Mesenchymal stem cell (in vitro differentiated cells and primary cell): ENCODE measurements around the gene TMEM45A.
"Not testable (repeated sequence)": the region's sequence is repeated elsewhere in the genome, so short reads cannot be mapped to it uniquely, and the experiment has no call there.

ENCODE experiments used
- DNase-seq: peaks from one replicate; pipeline ENCODE4 v3.0.0-alpha.2; 2013
- H2AFZ ChIP-seq: one replicate; pipeline ENCODE4 v1.6.1; 2013; ENCODE audit warnings: low read depth, mild to moderate bottlenecking, control low read depth, inconsistent platforms, low read length, moderate library complexity
- H2AK5ac ChIP-seq: 2 replicates; pipeline ENCODE4 v1.6.1; 2013; ENCODE audit warnings: low read length, moderate library complexity, mild to moderate bottlenecking, inconsistent platforms; ENCODE audit not compliant: severe bottlenecking
- H2BK120ac ChIP-seq: one replicate; pipeline ENCODE4 v1.6.1; 2013; ENCODE audit warnings: low read depth, mild to moderate bottlenecking, inconsistent platforms, low read length, moderate library complexity
- H2BK12ac ChIP-seq, 2 experiments: one replicate each; pipeline ENCODE4 v1.6.1; 2013; ENCODE audit warnings: inconsistent platforms in 2 of 2, low read length in 2 of 2, mild to moderate bottlenecking in 2 of 2, moderate library complexity in 2 of 2, control low read depth in 1 of 2
- H2BK15ac ChIP-seq: one replicate; pipeline ENCODE4 v1.6.1; 2013; ENCODE audit warnings: mild to moderate bottlenecking, low read depth, inconsistent platforms; ENCODE audit not compliant: poor library complexity, severe bottlenecking
- H2BK5ac ChIP-seq: 2 replicates; pipeline ENCODE4 v1.6.1; 2013; ENCODE audit warnings: low read depth, mild to moderate bottlenecking, low read length, control low read depth, inconsistent platforms; ENCODE audit not compliant: poor library complexity, severe bottlenecking
- H3K14ac ChIP-seq, 2 experiments: one replicate each; pipeline ENCODE4 v1.6.1; 2013; ENCODE audit warnings: inconsistent platforms in 2 of 2, low read length in 2 of 2, control low read depth in 1 of 2, mild to moderate bottlenecking in 1 of 2, moderate library complexity in 1 of 2
- H3K18ac ChIP-seq, 2 experiments: one replicate each; pipeline ENCODE4 v1.6.1; 2013; ENCODE audit warnings: inconsistent platforms in 2 of 2, low read length in 2 of 2, control low read depth in 1 of 2, low read depth in 1 of 2, mild to moderate bottlenecking in 1 of 2
- H3K23ac ChIP-seq, 2 experiments: one replicate each; pipeline ENCODE4 v1.6.1; 2013; ENCODE audit warnings: inconsistent platforms in 2 of 2, low read length in 2 of 2, mild to moderate bottlenecking in 2 of 2, moderate library complexity in 2 of 2, control low read depth in 1 of 2
- H3K27ac ChIP-seq: 2 replicates; pipeline ENCODE4 v1.5.1; 2013; ENCODE audit warnings: mild to moderate bottlenecking, moderate library complexity, low read length, control low read depth, inconsistent platforms; ENCODE audit not compliant: poor library complexity, severe bottlenecking
- H3K27me3 ChIP-seq, 2 experiments: 2 replicates each; pipeline versions ENCODE4 v1.6.1 to v1.7.0; 2013; ENCODE audit warnings: low read length in 2 of 2, mild to moderate bottlenecking in 2 of 2, moderate library complexity in 2 of 2, control low read depth in 1 of 2, inconsistent platforms in 1 of 2; ENCODE audit not compliant: control insufficient read depth in 1 of 2, insufficient read depth in 1 of 2
- H3K36me3 ChIP-seq, 2 experiments: 2 replicates each; pipeline versions ENCODE4 v1.6.1 to v1.7.0; 2013; ENCODE audit warnings: low read length in 2 of 2, control low read depth in 1 of 2, inconsistent platforms in 1 of 2, low read depth in 1 of 2, mild to moderate bottlenecking in 1 of 2; ENCODE audit not compliant: insufficient read depth in 2 of 2, control insufficient read depth in 1 of 2
- H3K4ac ChIP-seq, 2 experiments: one replicate each; pipeline ENCODE4 v1.6.1; 2013; ENCODE audit warnings: inconsistent platforms in 2 of 2, low read length in 2 of 2, mild to moderate bottlenecking in 2 of 2, moderate library complexity in 2 of 2, control low read depth in 1 of 2, low read depth in 1 of 2
- H3K4me1 ChIP-seq: 2 replicates; pipeline ENCODE4 v1.6.1; 2013; ENCODE audit warnings: low read depth, low read length, control low read depth; ENCODE audit not compliant: control insufficient read depth, insufficient read depth
- H3K4me2 ChIP-seq: 2 replicates; pipeline ENCODE4 v1.6.1; 2013; ENCODE audit warnings: low read length, mild to moderate bottlenecking, inconsistent platforms; ENCODE audit not compliant: poor library complexity, severe bottlenecking
- H3K4me3 ChIP-seq, 2 experiments: 2 replicates each; pipeline versions ENCODE4 v1.5.1 to v1.7.0; 2013; ENCODE audit warnings: low read length in 2 of 2, mild to moderate bottlenecking in 2 of 2, control low read depth in 1 of 2, low read depth in 1 of 2; ENCODE audit not compliant: insufficient read depth in 1 of 2
- H3K79me1 ChIP-seq: replicated peaks from 2 replicates; pipeline ENCODE4 v1.6.1; 2013; ENCODE audit warnings: mild to moderate bottlenecking, control low read depth, low read length, inconsistent platforms; ENCODE audit not compliant: poor library complexity, severe bottlenecking
- H3K9ac ChIP-seq: 2 replicates; pipeline ENCODE4 v1.7.0; 2013; ENCODE audit warnings: mild to moderate bottlenecking, low read length, moderate library complexity
- H3K9me3 ChIP-seq: 2 replicates; pipeline ENCODE4 v1.7.0; 2013; ENCODE audit warnings: mild to moderate bottlenecking, low read length; ENCODE audit not compliant: control insufficient read depth
- H4K8ac ChIP-seq: one replicate; pipeline ENCODE4 v1.6.1; 2013; ENCODE audit warnings: inconsistent platforms, mild to moderate bottlenecking, low read length, moderate library complexity
- H4K91ac ChIP-seq: one replicate; pipeline ENCODE4 v1.6.1; 2013; ENCODE audit warnings: mild to moderate bottlenecking, low read length, inconsistent platforms
- whole genome bisulfite sequencing: methylation state at CpG from one replicate; pipeline ENCODE4 v1.1.7; 2013; ENCODE audit warnings: mixed read lengths; 5-methylcytosine and 5-hydroxymethylcytosine counted together

The TMEM45A gene

DNA sequence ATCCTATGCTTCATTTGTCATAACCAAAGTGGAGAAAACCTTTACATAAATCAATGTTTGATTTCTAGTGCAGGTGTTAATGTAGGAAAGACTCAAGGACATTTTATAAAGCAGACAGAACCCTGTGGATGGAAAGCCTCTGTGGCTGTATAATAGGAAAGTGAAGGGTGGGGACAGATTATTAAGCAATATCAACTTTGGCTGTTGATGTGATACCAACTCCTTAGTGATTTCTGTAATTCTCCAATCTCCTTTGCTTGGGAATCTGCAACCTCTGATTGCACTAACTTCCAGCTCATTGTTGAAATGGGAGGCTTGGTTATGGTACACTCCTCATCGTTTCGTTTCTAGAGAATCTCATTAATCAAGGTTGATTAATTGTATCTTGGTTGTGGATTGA, 87.7 kb downstream of the TMEM45A start:
- no peaks in the 10 kb centered on the region for H3K27me3 ChIP-seq

DNA sequence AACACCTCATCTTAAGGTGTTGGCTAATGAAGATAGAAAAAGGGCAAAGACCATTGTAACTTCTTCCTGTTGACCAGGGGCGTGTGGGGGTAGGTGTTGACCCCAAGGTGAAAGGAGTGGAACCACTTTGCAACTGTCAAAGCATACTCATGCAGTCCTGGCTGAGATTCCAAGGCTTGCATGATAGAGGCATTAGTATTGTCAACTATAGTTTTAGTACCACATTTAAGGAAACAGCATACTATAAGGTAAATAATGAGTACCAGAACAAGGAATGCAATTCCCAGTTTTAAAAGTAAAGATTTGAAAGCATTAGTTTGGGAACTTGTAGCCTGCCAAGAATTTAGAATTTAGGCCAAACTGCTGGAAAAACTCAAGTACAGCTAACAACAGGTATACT, 89.2 kb downstream of the TMEM45A start:
- Histone ChIP-seq H3K23ac (no peak overlapping the region), H4K91ac (no peak overlapping the region), H3K18ac (no peak overlapping the region), H2AK5ac (no peak overlapping the region), H3K79me1 (no peaks in the 10 kb centered on the region), H3K9ac (no peak overlapping the region), H3K27ac (no peak overlapping the region), H2AFZ (no peak overlapping the region), H4K8ac (no peak overlapping the region), H3K27me3 (no peaks in the 10 kb centered on the region), H3K36me3 (peaks cover 0 to 4% of the 10 kb centered on the region in 2 experiments), H3K14ac (no peak overlapping the region), H3K4me3 (no peak overlapping the region), H2BK12ac (no peak overlapping the region), H3K4me1 (no peaks in the 10 kb centered on the region), H3K4me2 (no peak overlapping the region), H3K9me3 (no peaks in the 10 kb centered on the region), H2BK5ac (no peak overlapping the region), H2BK120ac (no peak overlapping the region), H3K4ac (no peak overlapping the region), H2BK15ac (no peak overlapping the region)
- DNase-seq, result no peak
- 88% methylated on average over 1 of the region's 1 CpG for WGBS

More for the DNA sequence above, 87.7 kb downstream of the TMEM45A start:
- Histone ChIP-seq H3K4me1 (no peaks in the 10 kb centered on the region), H3K4me2 (no peak overlapping the region), H3K18ac (no peak overlapping the region), H3K23ac (no peak overlapping the region), H3K9ac (no peak overlapping the region), H3K79me1 (peaks cover 2% of the 10 kb centered on the region), H4K8ac (no peak overlapping the region), H2BK5ac (no peak overlapping the region), H3K4ac (no peak overlapping the region), H2BK12ac (no peak overlapping the region), H3K9me3 (no peaks in the 10 kb centered on the region), H3K27ac (no peak overlapping the region), H3K36me3 (peaks cover 0 to 4% of the 10 kb centered on the region in 2 experiments), H4K91ac (no peak overlapping the region), H2AK5ac (no peak overlapping the region), H3K14ac (no peak overlapping the region), H2AFZ (no peak overlapping the region), H2BK120ac (no peak overlapping the region), H2BK15ac (no peak overlapping the region), H3K4me3 (no peak overlapping the region)
- DNase-seq, result no peak
- 100% methylated on average over 2 of the region's 2 CpGs for WGBS

DNA sequence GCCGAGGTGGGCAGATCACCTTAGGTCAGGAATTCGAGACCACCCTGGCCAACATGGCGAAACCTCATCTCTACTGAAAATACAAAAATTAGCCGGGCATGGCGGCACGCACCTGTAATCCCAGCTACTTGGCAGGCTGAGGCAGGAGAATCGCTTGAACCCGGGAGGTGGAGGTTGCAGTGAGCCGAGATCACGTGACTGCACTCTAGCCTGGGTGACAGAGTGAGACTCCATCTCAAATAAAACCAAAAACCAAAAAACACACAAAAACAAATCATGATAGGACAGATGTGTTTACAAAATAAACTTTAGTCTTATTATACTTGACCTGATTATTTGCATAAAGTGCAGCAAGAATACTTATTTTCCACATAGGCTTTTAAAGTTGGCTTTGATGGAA, 89.7 kb downstream of the TMEM45A start:
- H2BK120ac ChIP-seq, H2BK15ac ChIP-seq, DNase-seq, H4K8ac ChIP-seq, H3K36me3 ChIP-seq, H3K4me1 ChIP-seq, H2BK5ac ChIP-seq, H3K4me3 ChIP-seq, H3K14ac ChIP-seq, H3K23ac ChIP-seq, H3K18ac ChIP-seq, H3K9ac ChIP-seq, H3K27ac ChIP-seq, H4K91ac ChIP-seq, H3K27me3 ChIP-seq, H2AK5ac ChIP-seq, H3K9me3 ChIP-seq, H3K79me1 ChIP-seq, H2AFZ ChIP-seq, H3K4me2 ChIP-seq, H3K4ac ChIP-seq, H2BK12ac ChIP-seq: not testable (repeated sequence)
- WGBS, result 95% methylated on average over 10 of the region's 10 CpGs

DNA sequence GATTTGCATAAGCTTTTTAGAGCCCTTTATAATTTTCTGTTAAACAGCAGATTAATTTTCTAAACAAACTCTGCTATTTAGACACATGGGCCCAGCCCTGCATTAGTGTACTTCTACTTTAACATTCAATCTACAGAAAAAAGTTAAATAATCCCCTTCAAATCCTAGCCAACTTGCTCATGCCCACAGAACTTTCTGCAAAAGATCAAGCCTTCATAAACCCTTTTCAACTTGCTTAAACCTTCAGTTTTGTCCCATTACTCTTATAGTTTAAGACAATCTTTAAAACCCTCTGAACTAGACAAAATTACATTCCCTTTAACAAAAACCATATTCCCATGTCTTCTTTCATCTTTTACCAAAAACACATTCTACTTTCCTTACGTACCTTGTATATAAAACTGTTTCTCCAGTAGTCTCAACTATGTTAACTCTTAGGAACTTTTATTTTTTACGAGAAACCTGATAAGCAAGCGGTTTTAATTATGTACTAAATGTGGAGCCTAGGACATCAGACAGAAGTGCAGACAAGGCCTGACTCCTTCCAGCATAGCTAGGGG, 91.8 kb downstream of the TMEM45A start:
- no peak overlapping the region for H3K27ac ChIP-seq
- no peak overlapping the region for H3K4me2 ChIP-seq
- no peak overlapping the region for H4K8ac ChIP-seq
- H2BK5ac ChIP-seq, result no peak overlapping the region
- no peak overlapping the region for H2AK5ac ChIP-seq
- H3K14ac ChIP-seq, result no peak overlapping the region
- H2BK12ac ChIP-seq, result no peak overlapping the region
- no peak overlapping the region for H3K4me3 ChIP-seq
- no peak overlapping the region for H3K9ac ChIP-seq
- no peaks in the 10 kb centered on the region for H3K36me3 ChIP-seq
- no peak overlapping the region for H2AFZ ChIP-seq
- H2BK15ac ChIP-seq, result no peak overlapping the region
- no peak overlapping the region for H3K23ac ChIP-seq
- H3K27me3 ChIP-seq, result no peaks in the 10 kb centered on the region
- no peaks in the 10 kb centered on the region for H3K4me1 ChIP-seq
- no peaks in the 10 kb centered on the region for H3K79me1 ChIP-seq
- no peak overlapping the region for H3K4ac ChIP-seq
- DNase-seq, result no peak
- no peak overlapping the region for H4K91ac ChIP-seq
- H3K9me3 ChIP-seq, result no peaks in the 10 kb centered on the region
- no peak overlapping the region for H2BK120ac ChIP-seq
- no peak overlapping the region for H3K18ac ChIP-seq
- 94% methylated on average over 3 of the region's 3 CpGs for WGBS
